HG03159 (cell line): ENCODE measurements around the gene CREG1.

Experiments used
- ATAC-seq: cut with Tn5 transposase; IDR thresholded peaks from one replicate; pipeline ENCODE4 v1.9.1; 2021; ENCODE audit warnings: mild to moderate bottlenecking, moderate library complexity; ENCODE audit not compliant: unreplicated experiment

Gene CREG1

GRCh38 chr1:167509587-167509986 is 44.0 kb downstream of the CREG1 start:
- ATAC-seq, result no peak

DNA sequence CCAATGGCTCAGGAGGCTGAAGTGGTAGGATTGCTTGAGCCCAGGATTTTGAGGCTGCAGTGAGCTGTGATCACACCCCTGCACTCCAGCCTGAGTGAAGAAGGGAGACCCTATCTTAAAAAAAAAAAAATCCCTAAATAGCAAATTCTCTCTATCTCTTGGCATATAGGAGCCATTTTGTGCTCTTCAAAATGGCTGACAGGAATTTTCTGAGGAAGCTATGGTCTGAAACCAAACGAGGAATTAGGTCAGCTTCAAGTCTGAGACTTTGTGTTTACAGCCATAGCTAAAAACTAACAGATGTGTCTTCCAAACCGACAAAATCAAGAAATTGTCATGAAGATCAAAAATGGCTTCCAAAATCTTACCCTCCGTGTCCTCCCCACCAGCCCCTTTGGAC is 45.8 kb downstream of the CREG1 start:
- no peak for ATAC-seq

GRCh38 chr1:167504467-167504827 is 49.1 kb downstream of the CREG1 start:
- ATAC-seq, result no peak

DNA sequence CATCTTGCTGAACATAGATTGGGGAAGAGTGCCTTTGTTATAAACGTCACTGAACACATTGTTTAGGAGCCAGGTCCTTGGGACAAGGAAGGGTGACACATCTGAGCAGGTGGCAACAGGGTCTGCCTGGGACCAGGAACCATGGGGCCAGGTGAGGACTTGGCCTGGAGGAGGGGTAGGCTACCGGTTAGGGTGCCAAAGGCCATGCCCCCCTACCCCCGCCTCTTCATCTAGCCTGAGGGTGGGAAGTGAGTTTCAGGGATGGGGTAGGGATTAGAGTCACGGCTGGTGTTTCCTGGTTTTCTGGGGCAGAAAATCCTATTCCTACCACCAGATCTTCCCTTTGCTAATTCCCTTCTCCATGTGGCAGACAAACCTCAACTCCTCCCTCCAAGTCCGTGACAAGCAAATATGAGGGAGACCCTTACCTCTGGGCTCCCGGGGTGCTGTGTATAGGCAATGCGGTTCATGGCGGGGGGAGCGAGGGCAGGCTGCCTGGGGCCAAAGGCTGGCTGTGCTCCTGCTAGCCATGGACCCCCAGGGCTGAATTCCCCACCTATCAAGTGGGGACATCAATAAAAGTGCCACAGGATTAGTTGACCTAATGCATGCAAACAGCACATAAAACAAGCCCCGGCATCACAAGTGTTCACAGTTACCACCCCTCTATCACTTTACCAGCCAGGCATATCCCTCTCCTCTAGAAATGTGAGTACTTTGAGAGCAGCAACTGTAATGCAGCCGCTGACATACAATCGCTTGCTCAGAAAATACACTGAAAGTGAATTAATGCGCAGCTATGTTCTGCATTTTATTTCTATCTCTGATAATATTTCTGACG is 49.7 kb downstream of the CREG1 start:
- ATAC-seq, result no peak

DNA sequence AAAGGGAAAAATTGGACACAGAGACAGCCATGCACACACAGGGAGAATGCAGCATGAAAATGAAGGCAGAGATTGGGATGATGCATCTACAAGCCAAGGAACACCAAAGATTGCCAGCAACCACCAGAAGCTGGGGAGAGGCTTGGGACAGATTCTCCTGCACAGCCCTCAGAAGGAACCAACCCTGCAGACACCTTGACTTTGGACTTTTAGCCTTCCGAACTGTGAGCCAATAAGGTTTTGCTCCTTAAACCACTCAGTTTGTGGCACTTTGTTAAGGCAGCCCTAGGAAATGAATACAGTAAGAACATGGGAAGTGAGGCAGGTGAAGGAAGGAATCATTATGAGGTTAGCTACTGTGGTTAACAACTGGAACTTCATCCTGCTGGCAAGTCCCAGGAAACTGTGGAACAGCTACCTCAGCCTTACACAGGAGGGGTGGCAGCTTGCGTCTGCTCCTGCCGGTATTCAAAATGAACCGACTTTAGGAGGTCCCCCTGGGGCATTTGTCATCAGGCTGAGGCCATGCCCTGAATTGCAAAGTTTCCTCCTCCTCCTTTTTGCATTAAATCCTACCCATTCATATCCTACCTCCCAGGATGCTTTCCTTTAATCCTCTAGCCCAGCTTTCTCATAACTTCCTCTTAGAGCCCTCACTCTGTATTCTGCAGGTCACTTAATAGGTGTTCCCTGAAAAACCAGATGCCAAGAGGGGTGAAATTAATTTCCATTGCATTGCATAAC is 50.7 kb downstream of the CREG1 start:
- ATAC-seq, result no peak

DNA sequence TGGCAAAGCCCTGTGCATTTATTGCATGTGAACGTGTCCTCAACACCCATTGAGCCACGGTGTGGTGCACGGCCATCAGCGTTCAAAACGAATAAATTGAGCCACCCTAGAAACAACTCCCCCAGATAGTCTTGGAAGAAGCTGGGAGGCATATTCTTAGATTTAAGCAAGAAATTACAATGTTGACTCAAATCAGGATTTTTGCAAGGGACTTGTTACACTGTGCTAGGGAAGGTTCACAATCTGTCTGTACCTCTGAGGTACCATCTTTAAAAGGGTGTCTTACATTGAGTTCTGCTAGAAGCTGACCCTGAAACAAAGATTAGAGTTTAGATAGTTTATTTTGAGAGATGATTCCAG is 51.4 kb downstream of the CREG1 start:
- ATAC-seq, result no peak

- no peak for ATAC-seq
These were observed 51.9 kb downstream of the CREG1 start for GRCh38 chr1:167501515-167502191.

GRCh38 chr1:167500283-167500860 is 53.2 kb downstream of the CREG1 start:
- ATAC-seq, result no peak

- ATAC-seq, result peak; percentile 98
These were observed 53.9 kb downstream of the CREG1 start for GRCh38 chr1:167499664-167500101.

DNA sequence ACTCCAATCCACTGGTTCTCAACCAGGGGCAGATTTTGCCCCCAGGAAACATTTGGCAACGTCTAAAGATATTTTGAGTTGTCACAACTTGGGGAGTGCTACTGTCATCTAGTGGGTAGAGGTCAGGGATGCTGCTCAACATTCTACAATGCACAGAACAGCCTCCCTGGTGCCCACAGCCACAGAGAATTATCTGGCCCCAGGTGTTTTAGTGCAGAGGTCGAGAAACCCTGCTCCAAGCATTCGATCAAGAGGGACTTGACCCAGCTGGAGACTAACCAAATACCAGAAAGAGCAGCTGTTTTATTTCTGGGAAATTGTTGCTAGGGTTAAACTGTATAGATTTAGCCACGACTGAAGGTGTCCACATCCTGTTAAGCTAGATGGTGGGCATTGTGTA is 54.5 kb downstream of the CREG1 start:
- ATAC-seq, result no peak

- ATAC-seq, result no peak
These were observed 56.6 kb downstream of the CREG1 start for GRCh38 chr1:167496797-167497619.

- no peak for ATAC-seq
These were observed 60.2 kb downstream of the CREG1 start for GRCh38 chr1:167493372-167493771.

DNA sequence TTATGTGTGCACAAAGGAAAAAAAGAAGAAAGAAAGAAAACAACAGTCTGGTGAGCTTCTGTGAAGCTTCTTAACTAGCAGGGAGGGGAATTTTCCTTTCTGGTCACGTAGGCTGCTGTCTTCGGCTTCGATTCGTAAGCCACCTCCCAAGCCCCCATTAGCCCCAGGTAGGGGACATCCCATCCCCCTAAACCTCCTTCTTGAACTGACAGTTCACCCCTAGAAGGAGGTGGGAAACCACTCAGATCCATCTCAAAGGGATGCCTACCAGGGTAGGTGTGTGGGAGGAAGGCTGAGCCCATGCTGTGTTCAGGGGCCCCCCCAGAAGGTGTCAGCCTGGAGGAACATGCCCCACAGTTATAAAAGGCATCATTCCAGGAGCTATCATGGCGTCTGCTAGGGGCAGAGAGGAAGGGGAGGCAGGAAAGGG is 61.1 kb downstream of the CREG1 start:
- no peak for ATAC-seq

- ATAC-seq, result no peak
These were observed 61.7 kb downstream of the CREG1 start for GRCh38 chr1:167491586-167492461.
